GM12872 (cell line): ENCODE results near the gene NINJ1.

Experiments used
- TF ChIP-seq, protein P1 (sequence below): IDR thresholded peaks from 3 replicates; pipeline ENCODE4 v1.5.1; 2011; ENCODE audit warnings: low read depth, mild to moderate bottlenecking, low read length, moderate library complexity; ENCODE audit not compliant: insufficient read depth

NINJ1 gene

DNA sequence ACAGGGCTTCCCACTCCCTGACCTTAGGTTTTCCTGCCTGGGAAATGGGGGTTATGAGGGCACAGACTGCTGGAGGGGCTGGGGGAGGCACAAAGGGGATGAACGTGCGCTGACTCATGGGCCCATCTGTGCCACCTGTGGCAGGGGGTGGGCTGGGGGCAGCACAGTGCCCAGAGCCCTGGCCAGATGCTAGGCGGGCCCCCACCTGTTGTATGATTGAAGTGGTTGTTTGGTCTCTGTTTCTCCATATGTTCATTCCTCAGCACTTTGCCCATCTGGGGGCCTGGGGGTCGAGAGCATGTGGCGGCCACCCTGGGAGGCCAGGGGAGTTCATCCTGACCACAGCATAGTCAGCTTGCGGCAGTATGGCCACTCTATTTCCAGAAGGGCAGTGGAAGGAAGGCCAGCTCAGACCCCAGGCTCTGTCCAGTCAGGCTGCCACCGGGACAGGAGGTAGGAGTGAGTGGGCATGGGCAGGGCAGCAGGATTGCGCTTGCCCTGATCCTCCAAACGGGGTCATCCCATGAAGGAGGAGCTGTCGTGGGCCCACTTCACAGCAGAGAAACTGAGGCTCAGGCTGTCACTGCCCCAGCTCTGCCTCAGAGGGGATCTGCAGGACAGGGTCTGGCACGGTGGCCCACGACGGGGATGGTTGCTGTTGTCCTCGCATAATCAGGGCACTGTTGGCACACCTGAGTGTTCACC is 841 bp upstream of the NINJ1 start:
- TF ChIP-seq, protein P1, sequence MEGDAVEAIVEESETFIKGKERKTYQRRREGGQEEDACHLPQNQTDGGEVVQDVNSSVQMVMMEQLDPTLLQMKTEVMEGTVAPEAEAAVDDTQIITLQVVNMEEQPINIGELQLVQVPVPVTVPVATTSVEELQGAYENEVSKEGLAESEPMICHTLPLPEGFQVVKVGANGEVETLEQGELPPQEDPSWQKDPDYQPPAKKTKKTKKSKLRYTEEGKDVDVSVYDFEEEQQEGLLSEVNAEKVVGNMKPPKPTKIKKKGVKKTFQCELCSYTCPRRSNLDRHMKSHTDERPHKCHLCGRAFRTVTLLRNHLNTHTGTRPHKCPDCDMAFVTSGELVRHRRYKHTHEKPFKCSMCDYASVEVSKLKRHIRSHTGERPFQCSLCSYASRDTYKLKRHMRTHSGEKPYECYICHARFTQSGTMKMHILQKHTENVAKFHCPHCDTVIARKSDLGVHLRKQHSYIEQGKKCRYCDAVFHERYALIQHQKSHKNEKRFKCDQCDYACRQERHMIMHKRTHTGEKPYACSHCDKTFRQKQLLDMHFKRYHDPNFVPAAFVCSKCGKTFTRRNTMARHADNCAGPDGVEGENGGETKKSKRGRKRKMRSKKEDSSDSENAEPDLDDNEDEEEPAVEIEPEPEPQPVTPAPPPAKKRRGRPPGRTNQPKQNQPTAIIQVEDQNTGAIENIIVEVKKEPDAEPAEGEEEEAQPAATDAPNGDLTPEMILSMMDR: no peak

GRCh38 chr9:93133681-93134014 is 403 bp downstream of the NINJ1 start:
- TF ChIP-seq, protein P1: no peak

GRCh38 chr9:93132946-93133680 is 938 bp downstream of the NINJ1 start:
- TF ChIP-seq, protein P1: no peak

GRCh38 chr9:93132287-93132927 is 1.6 kb downstream of the NINJ1 start:
- TF ChIP-seq, protein P1: no peak

GRCh38 chr9:93131599-93132286 is 2.3 kb downstream of the NINJ1 start:
- TF ChIP-seq, protein P1: no peak

GRCh38 chr9:93130861-93131481 is 3.1 kb downstream of the NINJ1 start:
- TF ChIP-seq, protein P1: 0 out of 3 replicates have a peak, but pooled peaks have one; percentile 5
